ENCODE results near the gene RGL4.

RGL4 gene

DNA sequence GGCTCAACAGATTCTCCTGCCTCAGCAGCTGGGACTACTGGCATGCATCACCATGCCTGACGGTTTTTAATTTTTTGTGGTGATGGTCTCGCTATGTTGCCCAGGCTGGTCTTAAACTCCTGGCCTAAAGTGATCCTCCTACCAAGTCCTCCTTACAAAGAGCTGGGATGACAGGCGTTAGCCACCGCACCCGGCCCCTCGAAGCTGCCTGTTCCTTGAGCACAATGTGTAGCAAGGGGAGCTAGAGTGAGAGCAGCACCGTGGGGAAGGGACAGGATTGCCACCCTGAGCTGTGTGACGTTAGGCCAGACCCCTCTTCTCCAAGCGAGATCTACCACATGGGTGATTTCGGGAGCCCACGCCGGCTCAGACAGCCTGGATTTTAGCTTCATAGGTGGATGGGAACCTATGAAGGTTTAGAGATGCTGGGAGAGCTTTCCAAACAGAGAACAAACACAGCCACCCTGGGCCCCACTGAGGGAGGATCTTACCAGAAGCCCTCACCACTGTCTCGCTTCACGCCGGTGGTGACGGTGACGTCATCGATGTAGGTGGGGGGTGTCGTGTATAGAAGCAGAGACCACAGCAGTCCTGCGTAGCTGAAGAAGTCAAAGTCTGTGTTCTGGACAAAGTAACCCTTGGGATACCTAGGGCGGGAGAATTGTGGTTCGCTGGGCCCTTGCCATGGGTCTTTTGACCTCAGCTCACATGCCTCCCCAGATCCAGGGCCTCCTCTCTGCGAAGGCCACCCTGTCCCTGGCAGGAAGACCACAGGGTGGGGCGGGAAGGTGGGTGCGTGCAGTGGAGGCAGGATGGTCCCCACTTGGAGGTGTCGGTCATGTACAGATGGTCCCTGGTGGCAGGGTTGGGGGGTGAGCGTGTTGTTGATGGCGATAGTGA lies 23.1 kb downstream of the RGL4 start:
- H3K4me3 ChIP-seq (ENCODE audit: low read depth, low read length): no peak overlapping the region
- no peak for DNase-seq (ENCODE audit: low read depth)
- TF ChIP-seq, protein P1, sequence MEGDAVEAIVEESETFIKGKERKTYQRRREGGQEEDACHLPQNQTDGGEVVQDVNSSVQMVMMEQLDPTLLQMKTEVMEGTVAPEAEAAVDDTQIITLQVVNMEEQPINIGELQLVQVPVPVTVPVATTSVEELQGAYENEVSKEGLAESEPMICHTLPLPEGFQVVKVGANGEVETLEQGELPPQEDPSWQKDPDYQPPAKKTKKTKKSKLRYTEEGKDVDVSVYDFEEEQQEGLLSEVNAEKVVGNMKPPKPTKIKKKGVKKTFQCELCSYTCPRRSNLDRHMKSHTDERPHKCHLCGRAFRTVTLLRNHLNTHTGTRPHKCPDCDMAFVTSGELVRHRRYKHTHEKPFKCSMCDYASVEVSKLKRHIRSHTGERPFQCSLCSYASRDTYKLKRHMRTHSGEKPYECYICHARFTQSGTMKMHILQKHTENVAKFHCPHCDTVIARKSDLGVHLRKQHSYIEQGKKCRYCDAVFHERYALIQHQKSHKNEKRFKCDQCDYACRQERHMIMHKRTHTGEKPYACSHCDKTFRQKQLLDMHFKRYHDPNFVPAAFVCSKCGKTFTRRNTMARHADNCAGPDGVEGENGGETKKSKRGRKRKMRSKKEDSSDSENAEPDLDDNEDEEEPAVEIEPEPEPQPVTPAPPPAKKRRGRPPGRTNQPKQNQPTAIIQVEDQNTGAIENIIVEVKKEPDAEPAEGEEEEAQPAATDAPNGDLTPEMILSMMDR (IDR thresholded peaks at IDR 0.05; ENCODE audit: low read depth, low read length, missing control alignments): no peak

DNA sequence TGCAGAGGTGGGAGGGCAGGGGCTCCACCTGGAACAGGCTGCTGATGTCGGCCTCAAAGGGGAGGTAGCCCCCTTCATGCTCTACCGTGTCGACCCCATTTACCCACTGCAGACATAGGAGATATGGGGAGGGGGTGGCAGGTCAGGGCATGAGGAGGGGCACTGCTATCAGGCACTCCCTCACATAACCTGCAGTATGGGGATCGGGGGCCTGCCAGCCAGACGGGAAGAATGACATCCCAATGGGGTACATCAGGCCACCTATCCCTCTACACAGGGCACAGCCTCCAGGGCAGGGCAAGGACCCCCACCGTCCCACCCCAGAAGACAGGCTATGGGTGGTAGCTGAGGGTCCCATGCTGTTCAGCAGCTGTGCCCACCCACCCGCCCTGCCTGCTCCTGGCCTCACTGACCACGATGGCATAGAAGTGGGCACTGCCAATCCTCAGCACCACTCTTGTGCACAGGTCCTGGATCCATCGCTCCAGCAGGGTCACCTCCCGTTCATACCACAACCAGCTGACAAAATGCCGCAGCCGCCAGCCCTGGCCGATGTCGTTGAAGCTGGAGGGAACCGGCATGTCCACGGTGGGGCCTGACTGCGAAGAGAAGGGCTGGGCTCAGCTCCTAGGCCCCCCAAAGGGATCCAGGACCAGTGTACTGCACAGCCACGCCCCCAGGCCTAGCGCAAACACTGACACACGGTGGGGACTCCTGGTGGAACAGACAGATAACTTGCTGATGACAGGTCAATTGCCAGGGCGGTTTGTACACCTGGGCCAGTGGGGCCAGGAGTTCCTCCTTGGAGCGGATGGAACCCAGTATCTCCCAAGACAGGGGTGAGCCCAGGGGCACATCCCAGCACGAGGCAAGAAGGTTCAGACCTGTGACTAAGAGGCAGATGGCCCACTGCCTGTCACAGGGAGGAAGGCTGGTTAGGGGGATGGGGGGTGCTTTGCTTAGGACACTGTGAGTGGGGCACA lies 24.1 kb downstream of the RGL4 start:
- TF ChIP-seq, protein P1 (IDR thresholded peaks at IDR 0.05; ENCODE audit: low read depth, low read length, missing control alignments): no peak
- no peak for DNase-seq (ENCODE audit: low read depth)
- H3K4me3 ChIP-seq (ENCODE audit: low read depth, low read length): no peak overlapping the region

DNA sequence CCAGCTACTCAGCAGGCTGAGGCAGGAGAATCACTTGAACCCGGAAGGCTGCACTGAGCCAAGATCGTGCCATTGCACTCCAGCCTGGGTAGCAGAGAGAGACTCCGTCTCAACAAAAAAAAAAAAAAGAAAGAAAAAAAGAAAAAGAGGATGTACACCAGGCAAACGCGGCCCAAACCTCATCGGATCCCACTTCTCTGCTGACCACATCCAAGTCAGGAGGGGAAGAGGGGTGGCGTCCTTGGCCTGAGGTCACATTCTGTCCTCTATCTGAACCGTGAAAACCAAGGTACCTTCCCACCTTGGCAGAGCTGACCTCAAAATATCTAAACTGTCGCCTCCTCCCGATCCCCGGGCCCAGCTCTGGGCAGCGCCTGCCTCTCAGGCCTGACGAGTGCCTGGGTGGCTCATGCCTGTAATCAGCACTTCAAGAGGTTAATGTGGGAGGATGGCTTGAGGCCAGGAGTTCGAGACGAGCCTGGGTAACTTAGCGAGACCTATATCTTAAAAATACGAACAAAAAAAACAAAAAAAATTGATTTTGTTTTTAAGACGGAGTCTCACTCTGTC lies 25.1 kb downstream of the RGL4 start:
- peak overlapping the region; percentile 82 for H3K4me3 ChIP-seq (ENCODE audit: low read depth, low read length)
- TF ChIP-seq, protein P1 (IDR thresholded peaks at IDR 0.05; ENCODE audit: low read depth, low read length, missing control alignments): no peak
- no peak for DNase-seq (ENCODE audit: low read depth)

DNA sequence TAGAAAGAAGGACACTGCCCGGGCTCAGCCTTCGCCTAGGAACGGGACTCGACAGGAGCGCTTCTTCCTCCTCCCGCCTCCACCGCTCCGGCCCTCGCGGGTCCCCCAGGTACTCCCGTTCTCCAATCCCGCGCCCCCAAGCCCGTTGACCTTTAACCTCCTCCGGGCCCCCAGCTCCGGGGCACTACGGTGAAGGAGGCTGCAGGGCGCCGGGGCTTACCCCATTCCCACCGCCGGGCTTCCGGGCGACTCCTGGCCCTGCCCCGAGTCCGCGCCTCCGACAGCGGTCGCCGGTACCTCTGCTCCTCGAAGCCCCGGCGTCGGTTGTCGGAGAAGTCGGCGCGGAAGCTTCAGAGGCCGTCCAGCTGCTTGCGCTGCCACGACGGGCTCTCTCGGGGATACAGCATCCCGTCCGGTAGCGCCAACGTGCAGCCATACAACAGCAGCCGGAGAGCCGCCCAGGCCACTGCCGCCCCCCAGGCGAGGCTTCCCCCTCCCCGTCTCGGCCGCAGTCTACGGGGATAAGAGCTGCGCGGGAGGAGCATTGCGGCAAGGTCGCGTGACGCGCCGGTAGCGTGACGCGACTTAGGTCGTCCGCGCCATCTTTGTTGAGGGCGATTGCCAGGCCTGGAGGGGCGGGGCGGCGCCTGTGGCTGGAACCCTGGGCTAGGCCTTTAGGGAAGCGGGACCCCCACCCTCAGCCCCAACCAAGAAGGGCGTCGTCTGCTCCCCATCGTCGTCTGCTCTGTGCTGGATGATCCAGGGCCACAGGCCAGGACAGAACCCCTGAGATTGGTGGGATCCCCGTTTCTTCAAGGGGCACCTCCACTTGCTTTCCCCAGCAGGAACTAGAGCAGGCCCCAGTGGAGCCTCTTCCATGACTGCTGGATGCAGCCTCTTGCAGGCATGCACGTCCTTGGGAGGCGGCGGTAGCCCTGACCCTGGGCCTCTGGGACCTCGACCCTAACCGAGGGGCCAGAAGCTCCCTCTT lies 26.3 kb downstream of the RGL4 start:
- TF ChIP-seq, protein P1 (IDR thresholded peaks at IDR 0.05; ENCODE audit: low read depth, low read length, missing control alignments): no peak
- DNase-seq (ENCODE audit: low read depth): peak; percentile 64
- peak overlapping the region; percentile 82 for H3K4me3 ChIP-seq (ENCODE audit: low read depth, low read length)

DNA sequence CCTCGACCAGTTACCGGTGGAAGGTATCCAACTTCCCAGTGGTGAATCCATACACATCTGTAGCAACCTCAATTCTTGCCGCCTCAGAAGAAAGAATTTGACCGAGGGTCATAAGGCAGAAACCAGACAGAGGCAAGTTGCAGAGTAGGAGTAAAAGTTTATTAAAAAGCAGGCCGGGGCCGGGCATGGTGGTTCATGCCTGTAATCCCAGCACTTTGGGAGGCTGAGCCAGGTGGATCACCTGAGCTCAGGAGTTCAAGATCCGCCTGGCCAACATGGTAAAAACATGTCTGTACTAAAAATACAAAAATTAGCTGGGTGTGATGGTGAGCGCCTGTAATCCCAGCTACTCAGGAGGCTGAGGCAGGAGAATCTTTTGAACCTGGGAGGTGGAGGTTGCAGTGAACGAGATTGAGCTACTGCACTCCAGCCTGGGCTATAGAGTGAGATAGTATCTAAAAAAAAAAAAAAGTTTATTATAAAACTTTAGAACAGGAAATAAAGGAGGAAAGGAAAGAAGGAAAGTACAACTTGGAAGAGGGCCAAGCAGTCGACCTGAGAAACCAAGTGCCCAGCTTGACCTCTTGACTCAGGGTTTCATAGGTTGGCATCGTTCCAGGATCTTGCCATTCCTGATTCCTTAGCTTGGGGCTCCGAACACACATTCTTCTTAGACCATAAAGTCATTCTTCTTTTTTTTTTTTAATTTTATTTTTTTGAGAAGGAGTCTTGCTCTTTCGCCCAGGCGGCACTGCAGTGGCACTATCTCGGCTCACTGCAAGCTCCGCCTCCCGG lies 27.8 kb downstream of the RGL4 start:
- H3K4me3 ChIP-seq (ENCODE audit: low read depth, low read length): no peak overlapping the region
- TF ChIP-seq, protein P1 (IDR thresholded peaks at IDR 0.05; ENCODE audit: low read depth, low read length, missing control alignments): no peak
- DNase-seq (ENCODE audit: low read depth): no peak
